ENCODE data around the gene ZDHHC11B. TPM values are rescaled to one million over a fixed set of nuclear protein-coding genes. Genes with fewer than 3 reads are reported as not detected.
"Not testable (repeated sequence)": the region's sequence is repeated elsewhere in the genome, so short reads cannot be mapped to it uniquely, and the experiment has no call there.

ZDHHC11B gene
- total RNA-seq, 1 experiment from 2014 or later = 0.40 TPM

DNA sequence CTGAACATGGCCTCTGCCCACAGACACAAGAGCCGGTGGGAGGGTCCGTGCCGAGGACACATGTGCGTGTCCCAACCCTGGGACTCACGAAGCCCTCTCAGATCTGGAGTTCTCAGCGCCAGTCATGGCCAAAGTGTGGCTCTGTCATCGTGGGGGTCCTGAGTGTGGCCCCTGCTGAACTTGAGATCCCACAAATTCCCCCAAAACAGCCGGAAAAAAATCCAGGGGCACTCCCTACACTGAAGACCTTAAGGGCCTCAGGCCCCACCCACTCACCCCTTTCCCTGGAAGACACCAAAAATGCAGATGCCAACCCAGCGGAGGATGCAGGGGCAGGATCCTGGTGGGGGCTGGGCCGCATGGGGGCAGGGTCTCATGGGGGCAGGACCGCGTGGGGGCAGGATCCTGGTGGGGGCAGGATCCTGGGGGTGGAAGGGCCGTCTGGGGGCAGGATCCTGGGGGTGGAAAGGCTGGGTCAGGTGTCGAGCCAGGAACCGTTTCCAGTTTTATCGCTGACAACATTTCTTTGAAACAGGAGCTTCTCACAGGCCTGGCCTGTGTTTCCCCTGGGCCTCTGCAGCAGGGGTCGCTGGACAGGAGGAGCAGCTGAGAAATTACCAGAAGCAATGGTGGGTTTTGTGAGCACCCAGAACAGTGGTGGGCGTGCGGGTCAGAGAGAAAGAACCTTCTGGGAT lies 13.3 kb downstream of the ZDHHC11B start:
- BruUV-seq (replicated peaks); ATAC-seq; H3K36me3 ChIP-seq (ENCODE audit: low read depth, low read length); POLR2A ChIA-PET (ENCODE audit: unreplicated experiment); H2AFZ ChIP-seq (ENCODE audit: low read length); H3K27me3 ChIP-seq (ENCODE audit: low read length); H3K79me2 ChIP-seq (ENCODE audit: low read length); H3K9me3 ChIP-seq (ENCODE audit: low read length); H3F3A ChIP-seq (ENCODE audit: low read length, unreplicated experiment); H3K9me2 ChIP-seq (replicated peaks; ENCODE audit: low read length); H3K27ac ChIP-seq (ENCODE audit: low read length); CTCF ChIA-PET; H3K9ac ChIP-seq (ENCODE audit: low read length); intact Hi-C loops (cut with micrococcal nuclease); H4K20me1 ChIP-seq (ENCODE audit: low read length); H3K4me1 ChIP-seq (ENCODE audit: insufficient read depth, low read length); H3K4me3 ChIP-seq (ENCODE audit: low read length); H3K4me2 ChIP-seq (ENCODE audit: low read length); DNase-seq: not testable (repeated sequence)

DNA sequence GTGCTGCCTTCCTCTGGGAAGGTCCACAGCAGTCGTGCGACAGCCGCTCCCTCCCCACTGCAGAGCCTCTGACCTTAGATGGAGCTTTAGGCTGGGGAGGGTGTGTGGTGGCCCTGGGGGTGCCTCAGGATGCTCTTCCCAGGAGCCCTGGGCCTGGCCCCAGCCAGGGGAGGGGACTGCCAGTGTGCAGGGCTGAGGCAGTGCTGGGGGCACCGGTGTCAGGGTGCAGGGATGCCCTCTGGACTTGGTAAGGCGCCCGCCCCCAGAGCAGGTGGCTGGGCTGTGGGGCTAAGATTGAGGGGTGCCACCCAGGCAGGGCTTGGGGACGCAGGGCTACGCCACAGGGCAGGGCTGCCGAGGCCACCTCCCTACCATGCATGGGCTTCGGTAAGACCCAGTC lies 13.9 kb downstream of the ZDHHC11B start:
- H3K79me2 ChIP-seq (ENCODE audit: low read length); H3K27me3 ChIP-seq (ENCODE audit: low read length); H3K4me2 ChIP-seq (ENCODE audit: low read length); H4K20me1 ChIP-seq (ENCODE audit: low read length); H3K4me3 ChIP-seq (ENCODE audit: low read length); CTCF ChIA-PET; intact Hi-C loops (cut with micrococcal nuclease); BruUV-seq (replicated peaks); H2AFZ ChIP-seq (ENCODE audit: low read length); DNase-seq; H3K4me1 ChIP-seq (ENCODE audit: insufficient read depth, low read length); H3K9me3 ChIP-seq (ENCODE audit: low read length); H3K9ac ChIP-seq (ENCODE audit: low read length); H3K27ac ChIP-seq (ENCODE audit: low read length); POLR2A ChIA-PET (ENCODE audit: unreplicated experiment); H3F3A ChIP-seq (ENCODE audit: low read length, unreplicated experiment); ATAC-seq; H3K36me3 ChIP-seq (ENCODE audit: low read depth, low read length); H3K9me2 ChIP-seq (replicated peaks; ENCODE audit: low read length): not testable (repeated sequence)

- CTCF ChIA-PET; H3K9ac ChIP-seq (ENCODE audit: low read length); H3K4me3 ChIP-seq (ENCODE audit: low read length); H3K36me3 ChIP-seq (ENCODE audit: low read depth, low read length); H3F3A ChIP-seq (ENCODE audit: low read length, unreplicated experiment); H3K9me3 ChIP-seq (ENCODE audit: low read length); H3K27ac ChIP-seq (ENCODE audit: low read length); H3K4me1 ChIP-seq (ENCODE audit: insufficient read depth, low read length); BruUV-seq (replicated peaks); H3K9me2 ChIP-seq (replicated peaks; ENCODE audit: low read length); intact Hi-C loops (cut with micrococcal nuclease); H4K20me1 ChIP-seq (ENCODE audit: low read length); H3K27me3 ChIP-seq (ENCODE audit: low read length); ATAC-seq; DNase-seq; H3K79me2 ChIP-seq (ENCODE audit: low read length); H2AFZ ChIP-seq (ENCODE audit: low read length); POLR2A ChIA-PET (ENCODE audit: unreplicated experiment); H3K4me2 ChIP-seq (ENCODE audit: low read length): not testable (repeated sequence)
Observed at GRCh38 chr5:769485-770145, 14.9 kb downstream of the ZDHHC11B start.

GRCh38 chr5:766666-767431 lies 17.7 kb downstream of the ZDHHC11B start:
- ChIA-PET CTCF (no interaction called here), POLR2A (ENCODE audit: unreplicated experiment) (no interaction called here)
- H3K9ac ChIP-seq (ENCODE audit: low read length) = no peak overlapping the region
- no peaks in the 10 kb centered on the region for H3K4me1 ChIP-seq (ENCODE audit: insufficient read depth, low read length)
- H3K4me2 ChIP-seq (ENCODE audit: low read length) = no peak overlapping the region
- no peak for TF ChIP-seq EZH2phosphoT487 (IDR thresholded peaks at IDR 0.05; ENCODE audit: borderline replicate concordance, low read length)
- TF ChIP-seq EZH2 (IDR thresholded peaks at IDR 0.05; ENCODE audit: low read length, unreplicated experiment) = no peak
- TF ChIP-seq, protein P1, sequence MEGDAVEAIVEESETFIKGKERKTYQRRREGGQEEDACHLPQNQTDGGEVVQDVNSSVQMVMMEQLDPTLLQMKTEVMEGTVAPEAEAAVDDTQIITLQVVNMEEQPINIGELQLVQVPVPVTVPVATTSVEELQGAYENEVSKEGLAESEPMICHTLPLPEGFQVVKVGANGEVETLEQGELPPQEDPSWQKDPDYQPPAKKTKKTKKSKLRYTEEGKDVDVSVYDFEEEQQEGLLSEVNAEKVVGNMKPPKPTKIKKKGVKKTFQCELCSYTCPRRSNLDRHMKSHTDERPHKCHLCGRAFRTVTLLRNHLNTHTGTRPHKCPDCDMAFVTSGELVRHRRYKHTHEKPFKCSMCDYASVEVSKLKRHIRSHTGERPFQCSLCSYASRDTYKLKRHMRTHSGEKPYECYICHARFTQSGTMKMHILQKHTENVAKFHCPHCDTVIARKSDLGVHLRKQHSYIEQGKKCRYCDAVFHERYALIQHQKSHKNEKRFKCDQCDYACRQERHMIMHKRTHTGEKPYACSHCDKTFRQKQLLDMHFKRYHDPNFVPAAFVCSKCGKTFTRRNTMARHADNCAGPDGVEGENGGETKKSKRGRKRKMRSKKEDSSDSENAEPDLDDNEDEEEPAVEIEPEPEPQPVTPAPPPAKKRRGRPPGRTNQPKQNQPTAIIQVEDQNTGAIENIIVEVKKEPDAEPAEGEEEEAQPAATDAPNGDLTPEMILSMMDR (conservative IDR thresholded peaks at IDR 0.05; ENCODE audit: low read depth, low read length) = no peak
- ATAC-seq (no peak), DNase-seq (no peak)
- H3K36me3 ChIP-seq (ENCODE audit: low read depth, low read length) = no peaks in the 10 kb centered on the region
- no TSS peak for BruUV-seq (replicated peaks)
- no peaks in the 10 kb centered on the region for H3F3A ChIP-seq (ENCODE audit: low read length, unreplicated experiment)
- no peaks in the 10 kb centered on the region for H3K79me2 ChIP-seq (ENCODE audit: low read length)
- intact Hi-C loops (cut with micrococcal nuclease) = no loop called here
- H3K9me2 ChIP-seq (replicated peaks; ENCODE audit: low read length) = no peaks in the 10 kb centered on the region
- no peak overlapping the region for H2AFZ ChIP-seq (ENCODE audit: low read length)
- no peak overlapping the region for H3K4me3 ChIP-seq (ENCODE audit: low read length)
- H3K9me3 ChIP-seq (ENCODE audit: low read length) = no peaks in the 10 kb centered on the region
- no peaks in the 10 kb centered on the region for H4K20me1 ChIP-seq (ENCODE audit: low read length)
- H3K27ac ChIP-seq (ENCODE audit: low read length) = no peak overlapping the region
- no peaks in the 10 kb centered on the region for H3K27me3 ChIP-seq (ENCODE audit: low read length)
